Motor neuron (in vitro differentiated cells): ENCODE data around the gene CACNA1I. TPM values are rescaled to one million over a fixed set of nuclear protein-coding genes. Genes with fewer than 3 reads are reported as not detected.

Experiments
- ATAC-seq, 8 experiments: fragments of 200-7000 bp; cut with Tn5 transposase; replicated peaks in 6 of 8; 2 replicates each; pipeline ENCODE4 v1.8.0; 2021; ENCODE audit warnings: mild to moderate bottlenecking in 8 of 8, moderate library complexity in 8 of 8
- H3K27ac ChIP-seq, 2 donors: fragments of 250-450 bp; sonication (Bioruptor Pico); 2 replicates each; pipeline ENCODE4 v1.9.0; 2021; ENCODE audit warnings: antibody characterized with exemption in 2 of 2, mild to moderate bottlenecking in 2 of 2, moderate library complexity in 1 of 2
- H3K4me1 ChIP-seq, 2 donors: fragments of 250-450 bp; sonication (Bioruptor Pico); replicated peaks in 1 of 2; 2 replicates each; pipeline ENCODE4 v1.6.1; 2021; ENCODE audit warnings: antibody characterized with exemption in 2 of 2, mild to moderate bottlenecking in 2 of 2, moderate library complexity in 1 of 2
- H3K4me3 ChIP-seq, 5 donors: fragments of 250-450 bp; sonication (Bioruptor Pico); 2 replicates each; pipeline ENCODE4 v1.9.0; 2021; ENCODE audit warnings: antibody characterized with exemption in 5 of 5, mild to moderate bottlenecking in 5 of 5, moderate library complexity in 4 of 5
- WGBS, 10 experiments: fragments of 450-650 bp; shearing (Covaris generic); methylation state at CpG; one replicate each; pipeline ENCODE4 v1.0.0; 2022; 5-methylcytosine and 5-hydroxymethylcytosine counted together
- in situ Hi-C, 9 experiments: fragments of 400-800 bp; cut with MboI; loops; one replicate each; pipeline ENCODE4 v1.15.0; 2021; ENCODE audit warnings: low sequenced_read_pairs in 9 of 9, low pct_unique_long_range_greater_than_20kb in 2 of 9; ENCODE audit not compliant: unreplicated experiment in 9 of 9
- total RNA-seq, 8 experiments: library from RNA; unstranded; fragments of 300-600 nt; gene quantifications; 2 replicates each; pipeline versions ENCODE4 v1.2.3 to v1.2.4, GENCODE V29; 2022

Gene CACNA1I
- total RNA-seq, 8 experiments from 2014 or later: 0.09 to 1.00 (median 0.24) TPM

GRCh38 chr22:39738746-39739145, 168.2 kb downstream of the CACNA1I start:
- H3K27ac ChIP-seq: no peak overlapping the region
- no peak overlapping the region for H3K4me3 ChIP-seq
- ATAC-seq: no peak
- H3K4me1 ChIP-seq: peaks cover 0 to 2% of the 10 kb centered on the region in 2 donors
- WGBS, 10 experiments: 0 to 80% (median 50%) methylated on average over 1 of the region's 1 CpG; no CpG with 5 or more reads in 1 of the 10 experiments
- in situ Hi-C loops: no loop called here

Other genes starting within 250 kb of the CACNA1I start
- gene SYNGR1, start 220.8 kb upstream of the CACNA1I start, total RNA-seq: 10 to 100 TPM in 7 of 8 experiments, 1 to 10 TPM in 1; 7.7 to 26.6 (median 18.5) TPM
- 10 to 100 TPM in 7 of 8 experiments, 1 to 10 TPM in 1; 9.3 to 25.6 (median 15.8) TPM for gene TAB1, start 171.0 kb upstream of the CACNA1I start, total RNA-seq
- 10 to 100 TPM; 17.5 to 28.6 (median 20.4) TPM for gene MGAT3, start 113.7 kb upstream of the CACNA1I start, total RNA-seq
- gene MIEF1, start 68.5 kb upstream of the CACNA1I start, total RNA-seq: 10 to 100 TPM; 20.9 to 38.8 (median 29.2) TPM
- gene ATF4, start 50.2 kb upstream of the CACNA1I start, total RNA-seq: 100 to 1,000 TPM; 351 to 694 (median 479) TPM
- 100 to 1,000 TPM in 1 of 8 experiments, 10 to 100 TPM in 7; 69.1 to 114 (median 89.9) TPM for gene RPS19BP1, start 38.0 kb upstream of the CACNA1I start, total RNA-seq